Psoas muscle (tissue), 8 donors: ENCODE measurements around the gene CROCC. TPM values are rescaled to one million over a fixed set of nuclear protein-coding genes. Genes with fewer than 3 reads are reported as not detected.

ENCODE experiments used
- ATAC-seq, 4 donors: fragments of 200-7000 bp; cut with Tn5 transposase; one replicate each; pipeline ENCODE4 v1.9.1; 2020; ENCODE audit warnings: moderate library complexity in 3 of 4, mild to moderate bottlenecking in 2 of 4
- DNase-seq, 2 donors: peaks; one replicate each; pipeline ENCODE4 v3.0.0-alpha.2; 2020
- H3K27ac ChIP-seq: fragments of 200-600 bp; one replicate; pipeline ENCODE4 v1.8.0; 2022
- H3K27me3 ChIP-seq, 3 donors: fragments of 200-600 bp in 1 of 3; one replicate each; pipeline versions ENCODE4 v1.6.1 to v1.8.0; 2013 to 2022; ENCODE audit warnings: low read length in 2 of 3, mild to moderate bottlenecking in 2 of 3, moderate library complexity in 1 of 3; ENCODE audit not compliant: insufficient read depth in 3 of 3
- H3K36me3 ChIP-seq, 2 donors: fragments of 200-600 bp in 1 of 2; one replicate each; pipeline versions ENCODE4 v1.6.1 to v1.8.0; 2013 to 2022; ENCODE audit warnings: low read depth in 1 of 2, mild to moderate bottlenecking in 1 of 2, moderate library complexity in 1 of 2; ENCODE audit not compliant: insufficient read depth in 1 of 2
- H3K4me1 ChIP-seq: fragments of 200-600 bp; one replicate; pipeline ENCODE4 v1.8.0; 2022
- H3K4me3 ChIP-seq: fragments of 200-600 bp; one replicate; pipeline ENCODE4 v1.8.0; 2022; ENCODE audit warnings: mild to moderate bottlenecking
- H3K9me3 ChIP-seq: fragments of 200-600 bp; one replicate; pipeline ENCODE4 v1.8.0; 2022
- CTCF ChIP-seq: fragments of 200-600 bp; IDR thresholded peaks from one replicate; pipeline ENCODE4 v1.8.0; 2022; ENCODE audit warnings: antibody characterized with exemption
- WGBS, 3 donors: extraction: QIAGEN DNeasy Blood & Tissue Kit; methylation state at CpG; one replicate each; pipeline versions ENCODE4 v1.1.6 to v1.1.7; 2013; 5-methylcytosine and 5-hydroxymethylcytosine counted together
- intact Hi-C, 2 donors: fragments of 100-400 bp; cut with DNase I; formaldehyde crosslinking; loops; one replicate each; pipeline versions ENCODE4 v1.11.0 to v1.14.2; 2022
- polyA plus RNA-seq, 3 donors: library from polyadenylated mRNA; stranded (reverse); fragments of 200-250 nt; gene quantifications; one replicate each; pipeline ENCODE4 v1.2.3, GENCODE V29; 2013
- total RNA-seq, 4 donors: library from RNA; stranded (reverse); fragmentation: NEBNext Ultra II Directional in 2 of 4; extraction: Animal tissue kit (Norgen Biotek cat#: 25700) in 2 of 4; gene quantifications; one replicate each; pipeline versions ENCODE4 v1.2.1 to v1.2.4, GENCODE V29; 2021 to 2023
- donor health status: healthy with polysubstance abuse.
- donor health status: DM: no; HTN: no; CAD: no; lungs with moderate emphysema.
- donor health status: Bipolar disorder and iron deficiency.
- donor health status: healthy.
- donor health status: DM: yes; HTN: yes; CAD: no.
- donor health status: DM: no; HTN: no; CAD: no.
- donor health status: DM: no; HTN: no; CAD: no.
- donor health status: DM: yes; HTN: yes; CAD: no.

The CROCC gene
- total and polyA plus RNA-seq, 7 donors = 3.1 to 6.5 (median 4.8) TPM

- H3K4me1 ChIP-seq = peaks cover 24% of the 10 kb centered on the region
- H3K27me3 ChIP-seq = no peaks in the 10 kb centered on the region
- no peak for ATAC-seq
- no peak for TF ChIP-seq CTCF
- peak overlapping the region; percentile 81 for H3K4me3 ChIP-seq
- intact Hi-C loops = loop anchor here in 1 of 2 donors (10.0 kb wide), 1 partner anchor 388 kb away; the partner anchor contains the start of gene RNU1-1
- DNase-seq = no peak
- H3K36me3 ChIP-seq = no peaks in the 10 kb centered on the region
- WGBS, 3 donors = 75 to 81% (median 75%) methylated on average over 2 of the region's 2 CpGs
- no peaks in the 10 kb centered on the region for H3K9me3 ChIP-seq
- peak overlapping the region; percentile 100 for H3K27ac ChIP-seq
These were observed 18.7 kb upstream of the CROCC start for GRCh38 chr1:16903054-16903453.

GRCh38 chr1:16903458-16903796, 18.3 kb upstream of the CROCC start:
- Histone ChIP-seq H3K27me3 (no peaks in the 10 kb centered on the region), H3K27ac (peak overlapping the region; percentile 100), H3K4me1 (peaks cover 20% of the 10 kb centered on the region), H3K9me3 (no peaks in the 10 kb centered on the region), H3K4me3 (peak overlapping the region; percentile 81), H3K36me3 (no peaks in the 10 kb centered on the region)
- ATAC-seq = no peak
- DNase-seq = no peak
- intact Hi-C loops = loop anchor here in 1 of 2 donors (10.0 kb wide), 1 partner anchor 389 kb away; the partner anchor contains the start of gene RNU1-1
- no peak for TF ChIP-seq CTCF

GRCh38 chr1:16904560-16905109, 17.1 kb upstream of the CROCC start:
- intact Hi-C loops = loop anchor here in 1 of 2 donors (10.0 kb wide), 1 partner anchor 390 kb away; the partner anchor contains the start of gene RNU1-1
- peaks cover 10% of the 10 kb centered on the region for H3K4me1 ChIP-seq
- 0% methylated on average over 27 of the region's 27 CpGs for WGBS, 3 donors

GRCh38 chr1:16905110-16905867, 16.4 kb upstream of the CROCC start:
- no peaks in the 10 kb centered on the region for H3K36me3 ChIP-seq
- no peaks in the 10 kb centered on the region for H3K27me3 ChIP-seq
- DNase-seq (no peak), ATAC-seq (peak; percentile 81 to 84 (median 83))
- no peak for TF ChIP-seq CTCF
- H3K27ac ChIP-seq = peak overlapping the region; percentile 100
- H3K4me1 ChIP-seq = peaks cover 10% of the 10 kb centered on the region
- intact Hi-C loops = loop anchor here in 1 of 2 donors (10.0 kb wide), 1 partner anchor 390 kb away; the partner anchor contains the start of gene RNU1-1
- H3K9me3 ChIP-seq = no peaks in the 10 kb centered on the region
- H3K4me3 ChIP-seq = peak overlapping the region; percentile 81
- 4 to 8% (median 5%) methylated on average over 12 of the region's 12 CpGs for WGBS, 3 donors

More at GRCh38 chr1:16904560-16905109, 17.1 kb upstream of the CROCC start:
- Histone ChIP-seq H3K36me3 (no peaks in the 10 kb centered on the region), H3K4me3 (peak overlapping the region; percentile 81), H3K9me3 (no peaks in the 10 kb centered on the region), H3K27me3 (no peaks in the 10 kb centered on the region), H3K27ac (peak overlapping the region; percentile 100)
- peak; percentile 99 for DNase-seq
- peak; percentile 97 to 99 (median 98) for ATAC-seq
- no peak for TF ChIP-seq CTCF
